OCI-LY7 (cell line): Measurements from ENCODE around the gene BDH1.
"Not testable (repeated sequence)": the region's sequence is repeated elsewhere in the genome, so short reads cannot be mapped to it uniquely, and the experiment has no call there.

ENCODE experiments used
- CTCF ChIP-seq: fragments of 200-600 bp; sonication (generic); conservative IDR thresholded peaks from 2 replicates; pipeline ENCODE4 v1.5.1; 2014; ENCODE audit warnings: mild to moderate bottlenecking, antibody characterized with exemption, low read length, moderate library complexity, mixed read lengths
- EZH2phosphoT487 ChIP-seq: fragments of 200-600 bp; sonication (generic); IDR thresholded peaks from 2 replicates; pipeline ENCODE4 v1.6.1; 2018; ENCODE audit warnings: low read depth, borderline replicate concordance, mild to moderate bottlenecking, mixed run types, antibody characterized with exemption, low read length, moderate library complexity, mixed read lengths

- TF ChIP-seq CTCF, EZH2phosphoT487: not testable (repeated sequence)
Observed at GRCh38 chr3:197477816-197478215, 78.0 kb downstream of the BDH1 start.
